HG02623 (cell line): ENCODE measurements around the gene INCA1.

Source experiments
- ATAC-seq: cut with Tn5 transposase; IDR thresholded peaks from one replicate; pipeline ENCODE4 v1.9.1; 2021; ENCODE audit warnings: moderate library complexity; ENCODE audit not compliant: unreplicated experiment

INCA1 gene

GRCh38 chr17:4949321-4950074, 47.8 kb downstream of the INCA1 start:
- ATAC-seq: peak; percentile 21

- peak; percentile 40 for ATAC-seq
Observed at GRCh38 chr17:4948931-4949320, 48.4 kb downstream of the INCA1 start.

GRCh38 chr17:4948166-4948930, 49.0 kb downstream of the INCA1 start, which contains the start of gene PFN1:
TSS of gene PFN1 (minus strand) at chr17:4948530. CDS start at chr17:4948394, 136 bp downstream.
- peak; percentile 17 for ATAC-seq

GRCh38 chr17:4947411-4948165, 49.7 kb downstream of the INCA1 start:
- ATAC-seq: no peak

GRCh38 chr17:4947010-4947410, 50.3 kb downstream of the INCA1 start:
- ATAC-seq: no peak

- ATAC-seq: no peak
Observed at GRCh38 chr17:4946312-4946976, 50.9 kb downstream of the INCA1 start.

- no peak for ATAC-seq
Observed at GRCh38 chr17:4945944-4946280, 51.4 kb downstream of the INCA1 start.

GRCh38 chr17:4945176-4945943, 52.0 kb downstream of the INCA1 start:
- ATAC-seq: no peak

GRCh38 chr17:4944554-4945175, 52.7 kb downstream of the INCA1 start:
- no peak for ATAC-seq

- no peak for ATAC-seq
Observed at GRCh38 chr17:4944163-4944553, 53.2 kb downstream of the INCA1 start.

- ATAC-seq: no peak
Observed at GRCh38 chr17:4942760-4943508, 54.4 kb downstream of the INCA1 start.

- ATAC-seq: no peak
Observed at GRCh38 chr17:4941319-4941610, 56.1 kb downstream of the INCA1 start.

GRCh38 chr17:4940555-4941318, 56.6 kb downstream of the INCA1 start:
- no peak for ATAC-seq

- peak; percentile 70 for ATAC-seq
Observed at GRCh38 chr17:4939796-4940554, 57.3 kb downstream of the INCA1 start, which contains the start of the genes RNF167 and SLC25A11. TSS of gene RNF167 (plus strand) at chr17:4940268. CDS start at chr17:4940910, 642 bp downstream. TSS of gene SLC25A11 (minus strand) at chr17:4940046. CDS start at chr17:4939910, 136 bp downstream.

- ATAC-seq: peak; percentile 4
Observed at GRCh38 chr17:4939546-4939795, 57.9 kb downstream of the INCA1 start.

GRCh38 chr17:4938688-4939545, 58.4 kb downstream of the INCA1 start:
- ATAC-seq: no peak
